ENCODE results near the gene TPCN1. TPM values are rescaled to one million over a fixed set of nuclear protein-coding genes. Genes with fewer than 3 reads are reported as not detected.

TPCN1 gene
- total RNA-seq, 1 donor from 2014 or later = 8.4 TPM

DNA sequence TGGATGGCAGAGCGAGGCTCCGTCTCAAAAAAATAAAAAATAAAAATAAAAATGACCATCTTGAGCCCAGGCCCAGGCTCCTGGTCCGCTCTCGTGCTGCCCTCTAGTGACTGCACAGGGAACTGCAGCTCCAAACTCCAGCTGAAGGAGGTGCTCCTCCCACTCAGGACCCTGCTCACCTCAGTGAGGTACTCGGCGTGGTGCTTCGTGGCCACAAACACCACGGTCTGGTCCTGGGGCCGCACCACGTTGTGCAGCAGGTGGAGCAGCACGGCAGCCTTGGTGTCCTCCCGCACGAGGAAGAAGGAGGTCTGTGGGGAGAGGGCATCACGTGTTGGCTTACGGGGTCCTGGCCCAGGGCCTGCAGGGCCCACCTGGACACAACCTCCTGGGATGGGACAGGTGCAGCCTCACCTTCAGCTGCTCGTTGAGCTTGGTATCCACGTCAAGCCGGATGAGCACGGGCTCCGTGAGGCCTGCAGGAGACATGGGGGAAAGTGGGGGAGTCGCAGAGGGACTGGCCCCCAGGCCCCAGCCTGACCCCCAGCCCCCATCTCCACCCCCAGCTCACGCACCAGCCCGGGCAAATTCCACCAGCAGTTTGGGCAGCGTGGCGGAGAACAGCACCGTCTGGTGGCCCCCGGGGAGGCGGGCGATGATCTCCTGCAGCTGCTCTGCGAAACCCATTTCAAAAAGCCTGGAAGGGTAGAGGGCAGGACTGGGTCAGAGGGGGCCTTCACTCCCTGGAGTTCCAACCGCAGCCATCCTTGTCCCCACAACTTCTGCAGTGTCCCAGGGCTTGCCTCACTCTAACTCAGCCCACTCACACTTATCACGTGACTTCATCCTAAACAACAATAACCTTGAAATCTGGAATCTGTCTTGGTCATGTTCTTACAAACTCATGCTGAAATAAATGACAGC, 46.5 kb upstream of the TPCN1 start:
- Mint-ChIP-seq H3K27ac (ENCODE audit: unreplicated experiment) (no peak overlapping the region), H3K36me3 (ENCODE audit: low read depth, unreplicated experiment) (peaks cover 47% of the 10 kb centered on the region), H3K4me3 (ENCODE audit: unreplicated experiment) (no peak overlapping the region), H3K4me1 (ENCODE audit: unreplicated experiment) (no peaks in the 10 kb centered on the region), H3K9me3 (ENCODE audit: unreplicated experiment) (no peaks in the 10 kb centered on the region), H3K27me3 (ENCODE audit: unreplicated experiment) (peaks cover 3% of the 10 kb centered on the region)
- peak; percentile 87 for DNase-seq (ENCODE audit: low spot score)
- TF ChIP-seq, protein P1, sequence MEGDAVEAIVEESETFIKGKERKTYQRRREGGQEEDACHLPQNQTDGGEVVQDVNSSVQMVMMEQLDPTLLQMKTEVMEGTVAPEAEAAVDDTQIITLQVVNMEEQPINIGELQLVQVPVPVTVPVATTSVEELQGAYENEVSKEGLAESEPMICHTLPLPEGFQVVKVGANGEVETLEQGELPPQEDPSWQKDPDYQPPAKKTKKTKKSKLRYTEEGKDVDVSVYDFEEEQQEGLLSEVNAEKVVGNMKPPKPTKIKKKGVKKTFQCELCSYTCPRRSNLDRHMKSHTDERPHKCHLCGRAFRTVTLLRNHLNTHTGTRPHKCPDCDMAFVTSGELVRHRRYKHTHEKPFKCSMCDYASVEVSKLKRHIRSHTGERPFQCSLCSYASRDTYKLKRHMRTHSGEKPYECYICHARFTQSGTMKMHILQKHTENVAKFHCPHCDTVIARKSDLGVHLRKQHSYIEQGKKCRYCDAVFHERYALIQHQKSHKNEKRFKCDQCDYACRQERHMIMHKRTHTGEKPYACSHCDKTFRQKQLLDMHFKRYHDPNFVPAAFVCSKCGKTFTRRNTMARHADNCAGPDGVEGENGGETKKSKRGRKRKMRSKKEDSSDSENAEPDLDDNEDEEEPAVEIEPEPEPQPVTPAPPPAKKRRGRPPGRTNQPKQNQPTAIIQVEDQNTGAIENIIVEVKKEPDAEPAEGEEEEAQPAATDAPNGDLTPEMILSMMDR (IDR thresholded peaks at IDR 0.05; ENCODE audit: unreplicated experiment) = peak; percentile 98

DNA sequence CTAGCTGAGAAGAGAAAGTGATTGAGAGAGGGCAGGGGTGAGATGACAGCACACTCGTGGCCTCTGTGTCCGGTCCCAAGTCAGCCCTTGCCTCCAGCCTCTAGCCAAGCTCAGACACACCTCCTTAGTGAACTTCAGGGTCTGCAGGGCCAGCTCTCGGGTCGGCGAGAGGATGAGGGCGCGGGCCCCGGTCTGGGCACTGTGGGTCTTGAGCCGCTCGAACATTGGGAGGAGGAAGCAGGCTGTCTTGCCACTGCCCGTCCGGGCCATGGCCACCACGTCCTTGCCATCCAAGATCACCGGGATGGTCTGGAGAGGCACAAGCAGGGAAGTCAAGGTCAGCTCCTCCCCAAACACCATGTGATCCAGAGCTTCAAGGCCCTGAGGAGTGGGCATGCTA, 42.2 kb upstream of the TPCN1 start:
- H3K9me3 Mint-ChIP-seq (ENCODE audit: unreplicated experiment) = no peaks in the 10 kb centered on the region
- H3K27me3 Mint-ChIP-seq (ENCODE audit: unreplicated experiment) = peaks cover 5% of the 10 kb centered on the region
- H3K27ac Mint-ChIP-seq (ENCODE audit: unreplicated experiment) = no peak overlapping the region
- H3K4me3 Mint-ChIP-seq (ENCODE audit: unreplicated experiment) = no peak overlapping the region
- TF ChIP-seq, protein P1 (IDR thresholded peaks at IDR 0.05; ENCODE audit: unreplicated experiment) = no peak
- no peak for DNase-seq (ENCODE audit: low spot score)
- H3K4me1 Mint-ChIP-seq (ENCODE audit: unreplicated experiment) = no peaks in the 10 kb centered on the region
- H3K36me3 Mint-ChIP-seq (ENCODE audit: low read depth, unreplicated experiment) = peaks cover 27% of the 10 kb centered on the region

DNA sequence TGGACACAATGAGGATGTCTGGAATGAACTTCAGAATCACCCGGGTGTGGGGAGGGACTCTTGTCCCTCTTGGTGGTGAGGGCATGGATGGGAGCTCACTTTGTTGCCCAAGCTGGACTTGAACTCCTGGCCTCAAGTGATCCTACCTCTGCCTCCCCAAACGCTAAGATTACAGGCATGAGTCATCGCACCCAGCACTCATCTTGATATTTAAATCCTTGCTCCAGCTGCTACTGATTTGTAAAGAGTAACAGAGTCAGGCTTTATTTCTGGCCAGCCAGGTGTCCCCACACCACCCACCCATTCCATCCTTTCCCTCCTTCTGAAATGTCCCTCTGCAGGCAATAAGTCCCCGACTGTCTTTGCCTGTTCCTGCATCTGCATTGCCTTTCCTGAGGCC, 40.9 kb upstream of the TPCN1 start:
- H3K4me3 Mint-ChIP-seq (ENCODE audit: unreplicated experiment) = no peak overlapping the region
- TF ChIP-seq, protein P1 (IDR thresholded peaks at IDR 0.05; ENCODE audit: unreplicated experiment) = no peak

DNA sequence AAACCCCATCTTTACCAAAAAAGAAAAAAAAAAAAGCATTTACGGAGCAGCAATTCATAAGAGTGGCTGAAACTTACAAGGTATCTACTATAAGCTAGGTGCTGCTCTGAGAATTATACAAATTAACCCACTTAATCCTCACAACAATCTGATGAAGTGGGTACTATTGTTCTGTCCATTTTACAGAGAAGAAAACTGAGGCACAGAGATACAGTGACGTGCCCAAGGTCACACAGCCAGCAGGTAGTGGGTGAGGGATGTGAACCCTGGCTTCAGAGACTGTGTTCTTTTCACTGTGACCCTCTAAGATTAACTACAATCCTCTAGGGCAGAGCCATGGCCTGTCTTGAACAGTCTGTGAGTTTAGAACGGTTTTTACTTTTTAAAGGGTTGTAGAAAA, 39.3 kb upstream of the TPCN1 start:
- H3K27me3 Mint-ChIP-seq (ENCODE audit: unreplicated experiment) = peaks cover 5% of the 10 kb centered on the region
- H3K4me1 Mint-ChIP-seq (ENCODE audit: unreplicated experiment) = peaks cover 11% of the 10 kb centered on the region
- TF ChIP-seq, protein P1 (IDR thresholded peaks at IDR 0.05; ENCODE audit: unreplicated experiment) = no peak
- no peaks in the 10 kb centered on the region for H3K9me3 Mint-ChIP-seq (ENCODE audit: unreplicated experiment)
- H3K4me3 Mint-ChIP-seq (ENCODE audit: unreplicated experiment) = no peak overlapping the region
- no peak overlapping the region for H3K27ac Mint-ChIP-seq (ENCODE audit: unreplicated experiment)
- no peak for DNase-seq (ENCODE audit: low spot score)
- H3K36me3 Mint-ChIP-seq (ENCODE audit: low read depth, unreplicated experiment) = peaks cover 26% of the 10 kb centered on the region

More for the DNA sequence above, 40.9 kb upstream of the TPCN1 start:
- peaks cover 24% of the 10 kb centered on the region for H3K36me3 Mint-ChIP-seq (ENCODE audit: low read depth, unreplicated experiment)
- H3K27ac Mint-ChIP-seq (ENCODE audit: unreplicated experiment) = peak overlapping the region; percentile 74
- peaks cover 3% of the 10 kb centered on the region for H3K4me1 Mint-ChIP-seq (ENCODE audit: unreplicated experiment)
- no peak for DNase-seq (ENCODE audit: low spot score)
- no peaks in the 10 kb centered on the region for H3K9me3 Mint-ChIP-seq (ENCODE audit: unreplicated experiment)
- peaks cover 5% of the 10 kb centered on the region for H3K27me3 Mint-ChIP-seq (ENCODE audit: unreplicated experiment)

DNA sequence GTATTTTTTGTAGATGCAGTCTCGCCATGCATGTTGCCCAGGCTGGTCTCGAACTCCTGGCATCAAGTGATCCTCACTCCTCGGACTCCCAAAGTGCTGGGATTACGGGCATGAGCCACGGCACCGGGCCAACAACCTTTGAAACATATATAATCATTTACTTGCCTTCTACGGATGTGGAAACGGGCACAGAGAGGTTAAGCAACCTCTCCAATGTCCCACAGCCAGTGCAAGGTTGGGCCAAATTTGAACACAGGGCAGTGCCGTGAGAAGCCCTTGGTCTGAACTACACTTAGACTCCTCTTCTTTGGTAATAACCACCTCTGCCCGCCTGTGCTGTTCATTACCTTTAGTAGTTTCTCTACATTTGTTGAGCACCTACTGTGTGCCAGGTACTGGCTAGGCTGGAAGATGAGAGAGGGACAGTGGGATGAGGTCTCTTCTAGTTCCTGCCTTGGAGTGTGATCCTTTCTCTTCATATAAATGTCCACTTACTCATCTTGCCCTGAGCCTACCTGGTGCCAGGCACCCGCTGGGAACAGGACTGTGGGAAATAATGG, 38.2 kb upstream of the TPCN1 start:
- Mint-ChIP-seq H3K27me3 (ENCODE audit: unreplicated experiment) (peaks cover 1% of the 10 kb centered on the region), H3K4me1 (ENCODE audit: unreplicated experiment) (peaks cover 11% of the 10 kb centered on the region), H3K27ac (ENCODE audit: unreplicated experiment) (no peak overlapping the region), H3K9me3 (ENCODE audit: unreplicated experiment) (no peaks in the 10 kb centered on the region), H3K36me3 (ENCODE audit: low read depth, unreplicated experiment) (peaks cover 16% of the 10 kb centered on the region), H3K4me3 (ENCODE audit: unreplicated experiment) (no peak overlapping the region)
- no peak for DNase-seq (ENCODE audit: low spot score)
- TF ChIP-seq, protein P1 (IDR thresholded peaks at IDR 0.05; ENCODE audit: unreplicated experiment) = no peak

All from endothelial cell (in vitro differentiated cells).